ENCODE data around the gene FAF2.
A peak's percentile ranks its signal among the peaks of the same experiment; 100 is the strongest.

The FAF2 gene

GRCh38 chr5:176450077-176450476 lies 1.9 kb downstream of the FAF2 start:
- Histone ChIP-seq H3K4me2 (ENCODE audit: insufficient read depth, low read length) (peak overlapping the region; percentile 78), H3K27me3 (ENCODE audit: insufficient read depth, low read length, poor library complexity) (no peaks in the 10 kb centered on the region), H3K9me3 (ENCODE audit: insufficient read depth, low read length, severe bottlenecking) (no peaks in the 10 kb centered on the region), H3K4me3 (ENCODE audit: low read depth in 1 of 2, low read length in 2 of 2) (no peak overlapping the region; a peak in 1 of 4 replicates), H2AFZ (ENCODE audit: low read depth, low read length) (no peak overlapping the region), H3K27ac (ENCODE audit: low read length) (no peak overlapping the region), H3K9ac (ENCODE audit: low read depth, low read length) (0 out of 2 replicates have a peak overlapping the region, but pooled peaks have one; percentile 92), H3K79me2 (ENCODE audit: insufficient read depth, low read length) (peaks cover 74% of the 10 kb centered on the region), H3K36me3 (ENCODE audit: insufficient read depth, low read length) (peaks cover 27% of the 10 kb centered on the region), H4K20me1 (ENCODE audit: insufficient read depth, low read length) (0 out of 2 replicates have a peak, but pooled peaks cover 6% of the 10 kb centered on the region), H3K4me1 (ENCODE audit: insufficient read depth, low read length) (peaks cover 30% of the 10 kb centered on the region)
- DNase-seq (no peak), ATAC-seq (ENCODE audit: insufficient read depth, low read depth) (no peak)
- TF ChIP-seq CTCF (IDR thresholded peaks at IDR 0.05; ENCODE audit: borderline replicate concordance, extremely low read depth, low read length, poor library complexity, severe bottlenecking) = no peak
- TF ChIP-seq EZH2 (IDR thresholded peaks at IDR 0.05; ENCODE audit: borderline replicate concordance, low read depth, low read length, severe bottlenecking) = no peak

- Histone ChIP-seq H3K9ac (ENCODE audit: low read depth, low read length) (no peak overlapping the region), H2AFZ (ENCODE audit: low read depth, low read length) (no peak overlapping the region), H3K79me2 (ENCODE audit: insufficient read depth, low read length) (peaks cover 92% of the 10 kb centered on the region), H3K4me1 (ENCODE audit: insufficient read depth, low read length) (peaks cover 8% of the 10 kb centered on the region), H3K27ac (ENCODE audit: low read length) (no peak overlapping the region), H3K4me2 (ENCODE audit: insufficient read depth, low read length) (no peak overlapping the region), H4K20me1 (ENCODE audit: insufficient read depth, low read length) (peaks cover 15% of the 10 kb centered on the region; the same call in 1 of the 2 replicates), H3K36me3 (ENCODE audit: insufficient read depth, low read length) (peaks cover 30% of the 10 kb centered on the region), H3K27me3 (ENCODE audit: insufficient read depth, low read length, poor library complexity) (no peaks in the 10 kb centered on the region), H3K4me3 (ENCODE audit: low read depth in 1 of 2, low read length in 2 of 2) (no peak overlapping the region), H3K9me3 (ENCODE audit: insufficient read depth, low read length, severe bottlenecking) (no peaks in the 10 kb centered on the region)
- TF ChIP-seq EZH2 (IDR thresholded peaks at IDR 0.05; ENCODE audit: borderline replicate concordance, low read depth, low read length, severe bottlenecking) (no peak), CTCF (IDR thresholded peaks at IDR 0.05; ENCODE audit: borderline replicate concordance, extremely low read depth, low read length, poor library complexity, severe bottlenecking) (no peak)
- DNase-seq (no peak), ATAC-seq (ENCODE audit: insufficient read depth, low read depth) (no peak)
These were observed 6.7 kb downstream of the FAF2 start for GRCh38 chr5:176454724-176455394.

- Histone ChIP-seq H3K27ac (ENCODE audit: low read length) (no peak overlapping the region), H3K79me2 (ENCODE audit: insufficient read depth, low read length) (peaks cover 93% of the 10 kb centered on the region)
- TF ChIP-seq EZH2 (IDR thresholded peaks at IDR 0.05; ENCODE audit: borderline replicate concordance, low read depth, low read length, severe bottlenecking) = no peak
- no peak for TF ChIP-seq CTCF (IDR thresholded peaks at IDR 0.05; ENCODE audit: borderline replicate concordance, extremely low read depth, low read length, poor library complexity, severe bottlenecking)
These were observed 10.8 kb downstream of the FAF2 start for GRCh38 chr5:176458904-176459561.

More at GRCh38 chr5:176458904-176459561, 10.8 kb downstream of the FAF2 start:
- H3K9me3 ChIP-seq (ENCODE audit: insufficient read depth, low read length, severe bottlenecking) = no peaks in the 10 kb centered on the region
- no peak for ATAC-seq (ENCODE audit: insufficient read depth, low read depth)
- H3K9ac ChIP-seq (ENCODE audit: low read depth, low read length) = no peak overlapping the region
- H4K20me1 ChIP-seq (ENCODE audit: insufficient read depth, low read length) = peaks cover 20% of the 10 kb centered on the region; the same call in 1 of the 2 replicates
- peaks cover 11% of the 10 kb centered on the region; the same call in 1 of the 2 replicates for H3K36me3 ChIP-seq (ENCODE audit: insufficient read depth, low read length)
- no peaks in the 10 kb centered on the region for H3K4me1 ChIP-seq (ENCODE audit: insufficient read depth, low read length)
- no peak overlapping the region for H2AFZ ChIP-seq (ENCODE audit: low read depth, low read length)
- no peak overlapping the region for H3K4me2 ChIP-seq (ENCODE audit: insufficient read depth, low read length)
- DNase-seq = no peak
- no peaks in the 10 kb centered on the region for H3K27me3 ChIP-seq (ENCODE audit: insufficient read depth, low read length, poor library complexity)
- no peak overlapping the region for H3K4me3 ChIP-seq (ENCODE audit: low read depth in 1 of 2, low read length in 2 of 2)
